Osteocyte (in vitro differentiated cells): ENCODE data around the gene MRPL9. TPM values are rescaled to one million over a fixed set of nuclear protein-coding genes. Genes with fewer than 3 reads are reported as not detected.

Experiments
- DNase-seq: peaks from one replicate; pipeline ENCODE4 v3.0.0; 2021; ENCODE audit warnings: mixed read lengths; ENCODE audit not compliant: unreplicated experiment; ENCODE audit errors: extremely low spot score
- H3K27ac Mint-ChIP-seq: one replicate; pipeline ENCODE4 v1.8.0; 2021; ENCODE audit warnings: mild to moderate bottlenecking, mixed read lengths; ENCODE audit not compliant: unreplicated experiment
- H3K27me3 Mint-ChIP-seq: one replicate; pipeline ENCODE4 v1.8.0; 2021; ENCODE audit warnings: mixed read lengths; ENCODE audit not compliant: unreplicated experiment
- H3K36me3 Mint-ChIP-seq: one replicate; pipeline ENCODE4 v1.8.0; 2021; ENCODE audit warnings: mixed read lengths; ENCODE audit not compliant: unreplicated experiment
- H3K4me1 Mint-ChIP-seq: one replicate; pipeline ENCODE4 v1.8.0; 2021; ENCODE audit warnings: mixed read lengths; ENCODE audit not compliant: unreplicated experiment
- H3K4me3 Mint-ChIP-seq: one replicate; pipeline ENCODE4 v1.8.0; 2021; ENCODE audit warnings: mild to moderate bottlenecking, moderate library complexity, mixed read lengths; ENCODE audit not compliant: unreplicated experiment
- H3K9me3 Mint-ChIP-seq: one replicate; pipeline ENCODE4 v1.8.0; 2021; ENCODE audit warnings: mixed read lengths; ENCODE audit not compliant: unreplicated experiment
- CTCF ChIP-seq: fragments of 200-600 bp; sonication (generic); IDR thresholded peaks from 2 replicates; pipeline ENCODE4 v1.5.0; 2021; ENCODE audit warnings: antibody characterized with exemption, mild to moderate bottlenecking, moderate library complexity
- total RNA-seq: library from RNA; stranded (reverse); gene quantifications from 2 replicates; pipeline ENCODE4 v1.2.1, GENCODE V29; 2021

Gene MRPL9
- total RNA-seq, 1 donor from 2014 or later, result 67.4 TPM

GRCh38 chr1:151714820-151715725 lies 48.2 kb downstream of the MRPL9 start:
- Mint-ChIP-seq H3K4me3 (no peak overlapping the region), H3K27ac (no peak overlapping the region), H3K27me3 (peaks cover 57% of the 10 kb centered on the region), H3K9me3 (no peaks in the 10 kb centered on the region), H3K4me1 (peaks cover 16% of the 10 kb centered on the region), H3K36me3 (peaks cover 2% of the 10 kb centered on the region)
- no peak for TF ChIP-seq CTCF
- no peak for DNase-seq

GRCh38 chr1:151713874-151714273 lies 49.4 kb downstream of the MRPL9 start:
- Mint-ChIP-seq H3K4me3 (no peak overlapping the region), H3K4me1 (peaks cover 16% of the 10 kb centered on the region), H3K27me3 (peaks cover 48% of the 10 kb centered on the region)

GRCh38 chr1:151713044-151713443 lies 50.3 kb downstream of the MRPL9 start:
- Mint-ChIP-seq H3K9me3 (no peaks in the 10 kb centered on the region), H3K4me3 (no peak overlapping the region), H3K36me3 (no peaks in the 10 kb centered on the region), H3K4me1 (peaks cover 13% of the 10 kb centered on the region), H3K27ac (no peak overlapping the region), H3K27me3 (peaks cover 39% of the 10 kb centered on the region)
- no peak for TF ChIP-seq CTCF
- no peak for DNase-seq

More at GRCh38 chr1:151713874-151714273, 49.4 kb downstream of the MRPL9 start:
- Mint-ChIP-seq H3K27ac (no peak overlapping the region), H3K36me3 (no peaks in the 10 kb centered on the region), H3K9me3 (no peaks in the 10 kb centered on the region)
- DNase-seq, result no peak
- no peak for TF ChIP-seq CTCF

GRCh38 chr1:151711951-151712350 lies 51.3 kb downstream of the MRPL9 start:
- Mint-ChIP-seq H3K4me1 (peaks cover 4% of the 10 kb centered on the region), H3K36me3 (no peaks in the 10 kb centered on the region), H3K9me3 (no peaks in the 10 kb centered on the region), H3K4me3 (no peak overlapping the region), H3K27ac (no peak overlapping the region), H3K27me3 (peaks cover 28% of the 10 kb centered on the region)
- TF ChIP-seq CTCF, result no peak
- no peak for DNase-seq

- Mint-ChIP-seq H3K36me3 (no peaks in the 10 kb centered on the region), H3K9me3 (no peaks in the 10 kb centered on the region), H3K27ac (no peak overlapping the region), H3K4me3 (no peak overlapping the region), H3K27me3 (peaks cover 24% of the 10 kb centered on the region), H3K4me1 (peaks cover 1% of the 10 kb centered on the region)
- DNase-seq, result no peak
- no peak for TF ChIP-seq CTCF
Measured at GRCh38 chr1:151711044-151711800, 52.1 kb downstream of the MRPL9 start.
